Lower lobe of right lung (tissue), 2 donors: ENCODE results near the gene OR10H4. TPM values are rescaled to one million over a fixed set of nuclear protein-coding genes. Genes with fewer than 3 reads are reported as not detected.
"Not testable (repeated sequence)": the region's sequence is repeated elsewhere in the genome, so short reads cannot be mapped to it uniquely, and the experiment has no call there.

Experiments
- ATAC-seq, 2 donors: fragments of 200-7000 bp; cut with Tn5 transposase; one replicate each; pipeline ENCODE4 v1.9.1; 2020 to 2022; ENCODE audit warnings: mild to moderate bottlenecking in 2 of 2, moderate library complexity in 2 of 2
- DNase-seq: peaks from one replicate; pipeline ENCODE4 v3.0.0-alpha.2; 2020
- H3K27ac ChIP-seq: fragments of 200-600 bp; one replicate; pipeline ENCODE4 v1.8.0; 2022
- H3K27me3 ChIP-seq: fragments of 200-600 bp; one replicate; pipeline ENCODE4 v1.8.0; 2022; ENCODE audit warnings: low read depth
- H3K36me3 ChIP-seq: fragments of 200-600 bp; one replicate; pipeline ENCODE4 v1.8.0; 2022; ENCODE audit warnings: mild to moderate bottlenecking
- H3K4me1 ChIP-seq: fragments of 200-600 bp; one replicate; pipeline ENCODE4 v1.8.0; 2022
- H3K4me3 ChIP-seq: fragments of 200-600 bp; one replicate; pipeline ENCODE4 v1.8.0; 2022; ENCODE audit warnings: mild to moderate bottlenecking
- H3K9me3 ChIP-seq: fragments of 200-600 bp; one replicate; pipeline ENCODE4 v1.8.0; 2022
- intact Hi-C: fragments of 100-400 bp; cut with DNase I; formaldehyde crosslinking; loops from one replicate; pipeline ENCODE4 v1.11.0; 2022
- long read RNA-seq: library from polyadenylated mRNA; unstranded; transcript quantifications from one replicate; pipeline ENCODE4 v2.0.0, GENCODE V29; 2021
- total RNA-seq: library from RNA; stranded (reverse); fragmentation: NEBNext Ultra II Directional; extraction: Animal tissue kit (Norgen Biotek cat#: 25700); gene quantifications from one replicate; pipeline ENCODE4 v1.2.1, GENCODE V29; 2021
- TF ChIP-seq, protein P1 (sequence below): fragments of 200-600 bp; IDR thresholded peaks from one replicate; pipeline ENCODE4 v1.8.0; 2022; ENCODE audit warnings: antibody characterized with exemption, mild to moderate bottlenecking
- donor health status: DM: no; HTN: yes; CAD: no; lungs with severe emphysema.

The OR10H4 gene, protein sequence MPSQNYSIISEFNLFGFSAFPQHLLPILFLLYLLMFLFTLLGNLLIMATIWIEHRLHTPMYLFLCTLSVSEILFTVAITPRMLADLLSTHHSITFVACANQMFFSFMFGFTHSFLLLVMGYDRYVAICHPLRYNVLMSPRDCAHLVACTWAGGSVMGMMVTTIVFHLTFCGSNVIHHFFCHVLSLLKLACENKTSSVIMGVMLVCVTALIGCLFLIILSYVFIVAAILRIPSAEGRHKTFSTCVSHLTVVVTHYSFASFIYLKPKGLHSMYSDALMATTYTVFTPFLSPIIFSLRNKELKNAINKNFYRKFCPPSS
- total RNA-seq: not detected
- long read RNA-seq: 0 reads

DNA sequence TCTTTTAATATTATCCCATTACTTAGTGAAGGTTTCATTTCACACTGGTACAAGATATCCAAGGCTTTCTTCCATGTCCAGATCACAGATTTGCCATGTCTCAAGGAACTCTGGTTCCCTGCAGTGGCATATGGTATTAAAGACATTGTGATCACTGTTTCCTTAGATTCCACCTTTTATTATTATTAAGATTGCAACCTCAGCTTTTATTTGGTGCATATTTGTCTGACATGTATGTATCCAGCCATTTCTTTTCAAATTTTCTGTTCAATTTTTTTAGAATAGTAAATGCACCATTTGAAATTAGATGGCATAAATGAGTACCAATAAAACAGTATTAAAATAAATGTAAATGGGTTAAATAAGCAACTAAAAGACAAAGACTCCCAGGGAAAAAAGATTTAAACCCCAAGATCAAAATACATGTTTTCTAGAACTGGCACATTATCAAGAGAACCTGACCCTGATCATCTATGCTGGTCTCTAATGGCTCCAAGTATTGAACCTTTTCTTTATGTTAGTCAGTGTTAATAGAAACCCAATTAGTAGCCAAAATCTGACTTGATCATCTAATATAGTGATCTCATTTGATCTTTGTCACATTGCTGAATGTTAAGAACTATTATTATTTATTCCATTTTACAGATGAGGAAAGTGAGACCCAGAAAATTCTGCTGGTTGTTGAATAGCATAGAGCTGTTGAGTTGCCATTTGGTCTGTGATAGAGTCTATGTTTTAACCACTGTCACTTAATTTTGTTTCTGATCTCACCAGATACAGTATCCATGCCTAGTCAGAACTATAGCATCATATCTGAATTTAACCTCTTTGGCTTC lies at the start of gene OR10H4:
Gene OR10H4, plus strand, starts transcription at position 786 of the 836 bp plus-strand sequence. Its CDS starts 0 bp downstream, at position 786.
- H3K27ac ChIP-seq: no peak within 1 kb of the TSS
- no peak within 1 kb of the TSS for H3K4me3 ChIP-seq
- H3K4me1 ChIP-seq: no peaks in the 10 kb centered on the region
- H3K36me3 ChIP-seq: no peaks in the 10 kb centered on the region
- ATAC-seq (no peak), DNase-seq (no peak)
- H3K27me3 ChIP-seq: peaks cover 10% of the 10 kb centered on the region
- intact Hi-C loops: no loop called here
- TF ChIP-seq, protein P1, sequence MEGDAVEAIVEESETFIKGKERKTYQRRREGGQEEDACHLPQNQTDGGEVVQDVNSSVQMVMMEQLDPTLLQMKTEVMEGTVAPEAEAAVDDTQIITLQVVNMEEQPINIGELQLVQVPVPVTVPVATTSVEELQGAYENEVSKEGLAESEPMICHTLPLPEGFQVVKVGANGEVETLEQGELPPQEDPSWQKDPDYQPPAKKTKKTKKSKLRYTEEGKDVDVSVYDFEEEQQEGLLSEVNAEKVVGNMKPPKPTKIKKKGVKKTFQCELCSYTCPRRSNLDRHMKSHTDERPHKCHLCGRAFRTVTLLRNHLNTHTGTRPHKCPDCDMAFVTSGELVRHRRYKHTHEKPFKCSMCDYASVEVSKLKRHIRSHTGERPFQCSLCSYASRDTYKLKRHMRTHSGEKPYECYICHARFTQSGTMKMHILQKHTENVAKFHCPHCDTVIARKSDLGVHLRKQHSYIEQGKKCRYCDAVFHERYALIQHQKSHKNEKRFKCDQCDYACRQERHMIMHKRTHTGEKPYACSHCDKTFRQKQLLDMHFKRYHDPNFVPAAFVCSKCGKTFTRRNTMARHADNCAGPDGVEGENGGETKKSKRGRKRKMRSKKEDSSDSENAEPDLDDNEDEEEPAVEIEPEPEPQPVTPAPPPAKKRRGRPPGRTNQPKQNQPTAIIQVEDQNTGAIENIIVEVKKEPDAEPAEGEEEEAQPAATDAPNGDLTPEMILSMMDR: no peak
- H3K9me3 ChIP-seq: peaks cover 12% of the 10 kb centered on the region

- H3K4me3 ChIP-seq, H3K27me3 ChIP-seq, ATAC-seq, DNase-seq, H3K27ac ChIP-seq, intact Hi-C loops, H3K36me3 ChIP-seq, H3K4me1 ChIP-seq, H3K9me3 ChIP-seq: not testable (repeated sequence)
Measured at GRCh38 chr19:15899561-15899960, 49.2 kb upstream of the OR10H4 start.

DNA sequence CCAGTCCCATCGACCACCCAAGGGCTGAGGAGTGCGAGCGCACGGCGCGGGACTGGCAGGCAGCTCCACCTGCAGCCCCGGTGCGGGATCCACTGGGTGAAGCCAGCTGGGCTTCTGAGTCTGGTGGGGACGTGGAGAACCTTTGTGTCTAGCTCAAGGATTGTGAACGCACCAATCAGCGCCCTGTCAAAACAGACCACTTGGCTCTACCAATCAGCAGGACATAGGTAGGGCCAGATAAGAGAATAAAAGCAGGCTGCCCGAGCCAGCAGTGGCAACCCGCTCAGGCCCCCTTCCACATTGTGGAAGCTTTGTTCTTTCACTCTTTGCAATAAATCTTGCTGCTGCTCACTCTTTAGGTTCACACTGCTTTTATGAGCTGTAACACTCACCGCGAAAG lies 48.8 kb upstream of the OR10H4 start:
- H3K9me3 ChIP-seq, H3K36me3 ChIP-seq, H3K4me1 ChIP-seq, H3K27me3 ChIP-seq, H3K4me3 ChIP-seq, DNase-seq, H3K27ac ChIP-seq, ATAC-seq, intact Hi-C loops: not testable (repeated sequence)

GRCh38 chr19:15900504-15900903 lies 48.3 kb upstream of the OR10H4 start:
- Histone ChIP-seq H3K9me3 (no peaks in the 10 kb centered on the region), H3K36me3 (no peaks in the 10 kb centered on the region), H3K27ac (no peak overlapping the region), H3K4me1 (no peaks in the 10 kb centered on the region), H3K4me3 (no peak overlapping the region), H3K27me3 (peaks cover 9% of the 10 kb centered on the region)
- TF ChIP-seq, protein P1: no peak
- intact Hi-C loops: no loop called here
- DNase-seq (no peak), ATAC-seq (no peak)

DNA sequence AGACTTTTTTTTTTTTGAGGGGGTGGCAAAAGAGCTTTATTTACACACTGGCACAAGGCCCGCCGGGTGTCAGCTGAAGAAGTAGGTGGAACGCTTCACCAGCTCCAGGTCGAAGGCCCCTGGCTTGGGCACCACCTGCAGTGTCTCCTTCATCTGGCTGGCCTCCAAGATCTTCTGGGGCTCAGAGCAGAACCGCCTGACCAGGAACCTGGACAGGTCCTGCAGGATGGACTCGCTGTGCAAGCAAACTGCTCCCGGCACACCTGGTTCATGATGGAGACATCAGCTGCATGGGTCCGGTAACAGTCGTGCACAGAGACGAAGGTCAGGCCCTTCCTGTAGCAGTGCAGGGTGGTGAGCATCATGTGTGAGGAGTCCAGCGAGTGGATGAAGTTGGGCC lies 46.6 kb upstream of the OR10H4 start:
- H3K4me1 ChIP-seq: no peaks in the 10 kb centered on the region
- peaks cover 9% of the 10 kb centered on the region for H3K27me3 ChIP-seq
- DNase-seq (no peak), ATAC-seq (no peak)
- H3K27ac ChIP-seq: no peak overlapping the region
- H3K9me3 ChIP-seq: no peaks in the 10 kb centered on the region
- no peaks in the 10 kb centered on the region for H3K36me3 ChIP-seq
- no peak overlapping the region for H3K4me3 ChIP-seq
- intact Hi-C loops: no loop called here
- TF ChIP-seq, protein P1: no peak

DNA sequence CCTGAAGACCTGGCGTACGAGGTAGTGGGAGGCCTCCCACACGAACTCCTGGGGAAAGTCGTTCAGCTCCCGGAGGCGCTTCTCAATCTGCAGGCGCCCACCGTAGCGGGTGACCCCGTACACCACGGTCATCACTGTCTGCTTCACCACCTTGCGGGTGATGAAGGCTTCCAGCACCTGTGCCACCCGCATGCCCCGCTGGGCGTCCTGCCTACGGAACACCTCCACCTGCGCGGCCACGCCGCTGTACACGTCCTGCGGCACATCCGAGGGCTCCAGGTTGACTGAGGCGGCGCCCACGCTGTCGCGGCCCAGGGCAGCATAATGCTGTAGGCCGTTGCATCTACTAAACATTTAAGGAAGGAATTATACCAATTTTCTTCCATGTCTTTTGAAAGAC lies 45.9 kb upstream of the OR10H4 start:
- intact Hi-C loops: not testable (repeated sequence)

DNA sequence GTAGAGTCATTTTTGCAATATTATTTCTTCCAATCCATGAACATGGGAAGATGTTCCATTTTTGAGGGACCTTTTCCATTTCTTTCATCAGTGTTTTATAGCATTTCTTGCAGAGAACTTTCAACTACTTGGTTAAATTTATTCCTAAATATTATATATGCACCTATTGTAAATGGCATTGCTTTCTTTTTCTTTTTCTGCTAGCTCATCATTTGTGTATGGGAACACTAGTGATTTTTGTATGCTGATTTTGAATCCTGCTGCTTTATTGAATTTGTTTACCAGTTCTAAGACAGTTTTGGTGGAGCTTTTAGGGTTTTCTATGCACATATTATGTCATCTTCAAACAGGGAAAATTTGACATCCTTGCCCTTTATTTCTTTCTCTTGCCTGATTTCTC lies 43.8 kb upstream of the OR10H4 start:
- H3K9me3 ChIP-seq: no peaks in the 10 kb centered on the region
- H3K4me1 ChIP-seq: no peaks in the 10 kb centered on the region
- TF ChIP-seq, protein P1: no peak

More for the DNA sequence above, 45.9 kb upstream of the OR10H4 start:
- H3K36me3 ChIP-seq, H3K9me3 ChIP-seq, H3K4me1 ChIP-seq, H3K27me3 ChIP-seq, DNase-seq, ATAC-seq, H3K4me3 ChIP-seq, H3K27ac ChIP-seq: not testable (repeated sequence)

More for the DNA sequence above, 43.8 kb upstream of the OR10H4 start:
- intact Hi-C loops: no loop called here
- no peak overlapping the region for H3K4me3 ChIP-seq
- DNase-seq: no peak
- no peak for ATAC-seq
- H3K36me3 ChIP-seq: no peaks in the 10 kb centered on the region
- H3K27me3 ChIP-seq: peaks cover 8% of the 10 kb centered on the region
- no peak overlapping the region for H3K27ac ChIP-seq
